Thymus (tissue), 11 donors: ENCODE data around the gene LTBP2. TPM values are rescaled to one million over a fixed set of nuclear protein-coding genes. Genes with fewer than 3 reads are reported as not detected.

ENCODE experiments used
- DNase-seq, 9 donors: peaks; one replicate each; pipeline ENCODE4 v3.0.0-alpha.2; 2013; ENCODE audit warnings: low spot score in 9 of 9, low read depth in 6 of 9, missing footprints in 1 of 9
- H3K27ac ChIP-seq, 2 donors: one replicate each; pipeline ENCODE4 v1.5.1; 2013; ENCODE audit warnings: control low read depth in 1 of 2, low read depth in 1 of 2, low read length in 1 of 2, mild to moderate bottlenecking in 1 of 2, moderate library complexity in 1 of 2
- H3K27me3 ChIP-seq, 2 donors: one replicate each; pipeline ENCODE4 v1.5.1; 2013; ENCODE audit warnings: low read length in 1 of 2; ENCODE audit not compliant: control insufficient read depth in 2 of 2, insufficient read depth in 1 of 2
- H3K36me3 ChIP-seq, 2 donors: one replicate each; pipeline ENCODE4 v1.5.1; 2013; ENCODE audit warnings: low read length in 1 of 2, mild to moderate bottlenecking in 1 of 2, moderate library complexity in 1 of 2; ENCODE audit not compliant: control insufficient read depth in 2 of 2, insufficient read depth in 2 of 2
- H3K4me1 ChIP-seq, 2 donors: one replicate each; pipeline ENCODE4 v1.5.1; 2013; ENCODE audit warnings: low read length in 2 of 2; ENCODE audit not compliant: control insufficient read depth in 2 of 2, insufficient read depth in 2 of 2
- H3K4me3 ChIP-seq, 2 donors: one replicate each; pipeline ENCODE4 v1.5.1; 2013; ENCODE audit warnings: low read length in 2 of 2, control low read depth in 1 of 2, mild to moderate bottlenecking in 1 of 2
- H3K9me3 ChIP-seq, 2 donors: one replicate each; pipeline ENCODE4 v1.5.1; 2013; ENCODE audit warnings: low read length in 1 of 2, mild to moderate bottlenecking in 1 of 2; ENCODE audit not compliant: control insufficient read depth in 2 of 2, insufficient read depth in 1 of 2
- WGBS: extraction: QIAGEN DNeasy Blood & Tissue Kit; methylation state at CpG from one replicate; pipeline ENCODE4 v1.1.7; 2013; 5-methylcytosine and 5-hydroxymethylcytosine counted together
- polyA plus RNA-seq: library from polyadenylated mRNA; stranded (reverse); fragments of 200-250 nt; gene quantifications from one replicate; pipeline ENCODE4 v1.2.3, GENCODE V29; 2013
- total RNA-seq: library from RNA; stranded (reverse); fragments of 120-200 nt; gene quantifications from one replicate; pipeline ENCODE4 v1.2.4, GENCODE V29; 2013
- donor health status: healthy.

LTBP2 gene
- total and polyA plus RNA-seq, 2 donors: 2.6 to 2.9 TPM

DNA sequence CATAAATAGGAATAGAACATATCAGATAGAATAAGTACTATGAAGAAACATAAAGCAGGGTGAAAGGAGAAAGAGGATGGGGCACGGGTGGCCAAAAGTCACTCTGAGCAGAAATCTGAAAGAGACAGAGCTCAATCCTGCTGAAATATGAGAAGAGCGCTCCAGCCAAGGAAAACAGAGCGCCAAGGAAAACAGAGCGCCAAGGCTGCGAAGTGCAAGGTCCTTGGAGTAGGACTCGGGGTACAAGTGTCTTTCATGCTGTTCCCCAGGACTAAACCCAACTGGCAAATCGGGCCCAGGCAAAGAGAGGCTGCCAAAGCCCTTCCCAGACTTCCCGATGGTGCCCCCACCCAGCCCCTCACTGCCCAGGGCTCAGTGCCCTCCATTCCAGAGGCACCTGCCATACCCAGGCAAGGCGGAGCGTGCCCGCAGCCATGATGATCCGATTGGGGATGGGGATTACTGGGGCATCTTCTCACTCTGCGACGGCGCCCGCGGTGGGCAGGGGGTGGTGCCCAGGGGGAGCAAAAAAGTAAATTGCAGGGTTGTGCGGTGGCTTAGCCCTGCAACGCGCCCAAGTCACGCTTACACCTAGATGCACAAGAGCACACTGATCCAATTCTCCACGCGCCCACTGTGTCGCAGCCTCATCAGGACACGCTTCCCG, 1.7 kb downstream of the LTBP2 start:
- no peak for DNase-seq

DNA sequence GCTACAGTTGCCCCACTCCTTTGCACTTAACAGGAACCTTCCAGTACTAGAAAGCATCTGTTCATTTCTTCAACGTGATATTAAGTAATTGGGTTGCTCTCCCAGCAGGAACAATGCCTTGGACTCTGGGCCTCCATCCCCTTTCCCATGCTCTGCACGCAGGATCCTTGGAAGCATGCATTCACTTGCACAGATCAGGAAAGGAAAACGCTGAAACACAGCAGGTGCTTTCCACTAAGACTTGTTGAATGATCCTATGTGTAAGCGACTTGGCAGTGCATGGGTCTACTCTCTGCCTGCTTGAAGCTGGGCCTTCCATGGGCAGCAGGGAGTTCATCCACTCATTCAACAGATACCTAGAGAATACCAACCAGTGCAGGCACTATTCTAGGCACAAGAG, 2.3 kb downstream of the LTBP2 start:
- WGBS: 82% methylated on average over 4 of the region's 4 CpGs
- DNase-seq: peak in 1 of 9 donors; percentile 19
- Histone ChIP-seq H3K36me3 (no peaks in the 10 kb centered on the region), H3K27ac (no peak overlapping the region), H3K4me3 (no peak overlapping the region), H3K27me3 (peaks cover 31 to 49% of the 10 kb centered on the region in 2 donors), H3K9me3 (peaks cover 0 to 12% of the 10 kb centered on the region in 2 donors), H3K4me1 (peaks cover 14 to 25% of the 10 kb centered on the region in 2 donors)

More for the DNA sequence above, 1.7 kb downstream of the LTBP2 start:
- Histone ChIP-seq H3K27me3 (peaks cover 33 to 49% of the 10 kb centered on the region in 2 donors), H3K36me3 (no peaks in the 10 kb centered on the region), H3K9me3 (peaks cover 0 to 12% of the 10 kb centered on the region in 2 donors), H3K4me1 (peaks cover 14 to 25% of the 10 kb centered on the region in 2 donors), H3K4me3 (no peak overlapping the region), H3K27ac (no peak overlapping the region)
- WGBS: 95% methylated on average over 26 of the region's 26 CpGs

- no peak overlapping the region for H3K27ac ChIP-seq
- DNase-seq: peak; percentile 64 to 89 (median 77)
- WGBS: 23% methylated on average over 4 of the region's 4 CpGs
- no peak overlapping the region for H3K4me3 ChIP-seq
- H3K27me3 ChIP-seq: peaks cover 25 to 46% of the 10 kb centered on the region in 2 donors
- peaks cover 14 to 25% of the 10 kb centered on the region in 2 donors for H3K4me1 ChIP-seq
- H3K9me3 ChIP-seq: peaks cover 0 to 12% of the 10 kb centered on the region in 2 donors
- H3K36me3 ChIP-seq: no peaks in the 10 kb centered on the region
These were observed 3.0 kb downstream of the LTBP2 start for GRCh38 chr14:74608959-74609611.

DNA sequence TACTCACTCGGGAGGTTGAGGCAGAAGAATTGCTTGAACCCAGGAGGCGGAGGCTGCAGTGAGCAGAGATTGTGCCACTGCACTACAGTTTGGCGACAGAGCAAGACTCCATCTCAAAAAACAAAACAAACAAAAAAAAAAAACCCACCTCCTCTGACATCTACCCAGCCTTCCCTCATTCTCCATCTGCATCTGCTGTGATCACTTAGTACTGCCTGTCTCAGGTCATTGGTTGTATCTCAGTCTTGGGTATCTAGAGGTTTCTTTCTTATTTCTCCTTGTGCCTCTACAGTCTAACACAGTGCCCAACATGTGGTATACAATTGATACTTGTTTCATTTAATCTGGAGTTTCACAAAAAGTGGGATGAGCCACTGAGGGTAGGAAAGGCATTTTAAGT, 5.3 kb downstream of the LTBP2 start:
- Histone ChIP-seq H3K27ac (no peak overlapping the region), H3K9me3 (peaks cover 0 to 7% of the 10 kb centered on the region in 2 donors), H3K4me1 (peaks cover 9 to 20% of the 10 kb centered on the region in 2 donors), H3K36me3 (no peaks in the 10 kb centered on the region), H3K27me3 (peaks cover 14 to 27% of the 10 kb centered on the region in 2 donors), H3K4me3 (no peak overlapping the region)
- DNase-seq: no peak
- 96% methylated on average over 3 of the region's 3 CpGs for WGBS

DNA sequence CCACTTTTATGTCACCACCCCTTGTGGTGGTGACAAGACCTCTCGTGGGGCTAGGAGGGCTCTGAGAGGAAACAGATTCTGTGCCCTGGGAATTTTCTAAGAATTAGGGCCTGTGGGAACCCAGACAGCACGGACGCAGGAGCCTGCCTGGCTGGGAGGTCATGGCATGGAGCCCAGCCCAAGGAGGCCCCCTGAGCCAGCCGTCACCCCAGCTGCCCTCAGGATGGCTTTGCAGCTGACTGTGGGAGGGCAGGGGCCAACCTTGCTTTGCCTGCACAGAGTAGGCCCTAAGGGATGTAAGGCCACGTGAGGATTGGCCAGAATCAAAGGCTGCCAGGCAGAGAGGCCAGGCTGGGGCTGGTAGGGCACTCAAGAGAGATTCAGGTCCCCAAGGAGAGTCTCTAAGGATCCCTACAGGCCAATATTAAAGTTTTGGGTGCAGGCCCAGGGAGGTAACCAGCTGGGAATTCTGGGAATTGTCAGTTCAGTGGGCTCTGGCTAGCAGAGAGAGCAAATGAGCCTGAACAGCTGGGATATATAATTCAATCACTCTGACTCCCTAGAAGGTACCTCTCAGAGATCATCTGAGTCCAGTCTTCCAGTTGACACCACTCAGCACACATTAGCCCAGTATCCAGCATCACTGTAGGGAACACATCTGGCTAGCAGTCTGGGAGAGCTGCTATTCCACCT, 6.4 kb downstream of the LTBP2 start:
- 79% methylated on average over 5 of the region's 5 CpGs for WGBS
- H3K36me3 ChIP-seq: no peaks in the 10 kb centered on the region
- no peak for DNase-seq

DNA sequence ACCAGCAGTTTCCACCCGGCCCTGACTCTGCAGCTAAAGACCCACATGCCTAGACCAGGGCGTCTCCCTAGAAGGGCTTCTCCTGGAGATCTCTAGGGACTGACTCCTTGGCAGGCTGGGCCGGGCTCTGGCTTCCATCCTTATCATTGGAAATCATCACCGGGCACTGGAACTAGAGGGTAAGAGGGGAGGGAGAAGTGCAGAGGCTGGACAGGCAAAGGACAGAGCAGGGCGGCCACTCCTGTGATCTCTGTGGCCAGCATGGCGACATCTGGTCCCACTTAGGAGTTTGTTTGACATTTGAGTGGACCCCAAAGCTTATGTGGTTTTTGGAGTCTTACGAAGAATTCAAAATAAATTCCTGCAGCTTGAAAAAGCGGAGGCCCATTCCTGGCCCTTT, 7.1 kb downstream of the LTBP2 start:
- Histone ChIP-seq H3K4me1 (peaks cover 6 to 15% of the 10 kb centered on the region in 2 donors), H3K9me3 (no peaks in the 10 kb centered on the region), H3K27ac (no peak overlapping the region), H3K4me3 (no peak overlapping the region), H3K27me3 (peaks cover 0 to 9% of the 10 kb centered on the region in 2 donors), H3K36me3 (no peaks in the 10 kb centered on the region)
- 93% methylated on average over 8 of the region's 8 CpGs for WGBS
- DNase-seq: no peak

More for the DNA sequence above, 6.4 kb downstream of the LTBP2 start:
- no peak overlapping the region for H3K4me3 ChIP-seq
- H3K4me1 ChIP-seq: peaks cover 9 to 20% of the 10 kb centered on the region in 2 donors
- H3K27ac ChIP-seq: no peak overlapping the region
- peaks cover 4 to 17% of the 10 kb centered on the region in 2 donors for H3K27me3 ChIP-seq
- H3K9me3 ChIP-seq: peaks cover 0 to under 1% of the 10 kb centered on the region in 2 donors

- Histone ChIP-seq H3K36me3 (no peaks in the 10 kb centered on the region), H3K27ac (no peak overlapping the region), H3K9me3 (no peaks in the 10 kb centered on the region), H3K27me3 (peaks cover 0 to 2% of the 10 kb centered on the region in 2 donors), H3K4me3 (no peak overlapping the region), H3K4me1 (peaks cover 1 to 7% of the 10 kb centered on the region in 2 donors)
- DNase-seq: no peak
- 92% methylated on average over 7 of the region's 7 CpGs for WGBS
These were observed 7.9 kb downstream of the LTBP2 start for GRCh38 chr14:74604157-74604556.

DNA sequence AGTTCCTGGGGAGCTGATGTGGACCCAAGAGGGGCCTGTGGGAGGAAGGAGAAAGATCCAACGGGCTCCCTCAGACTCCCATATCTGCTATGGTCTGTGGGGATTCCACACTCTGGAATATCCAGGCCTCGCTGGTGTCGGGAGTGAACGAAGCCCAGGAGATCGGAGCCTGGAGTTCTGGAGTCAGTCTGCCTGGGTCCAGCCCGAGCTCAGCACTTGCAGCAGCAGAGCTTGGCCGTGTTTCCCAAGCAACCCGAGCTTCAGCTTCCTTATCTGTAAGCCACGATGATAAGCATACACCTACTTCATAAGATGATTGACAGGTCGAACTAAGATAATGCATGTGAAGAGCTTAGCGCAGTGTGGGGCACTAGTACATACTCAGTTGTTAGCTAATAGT, 10.1 kb downstream of the LTBP2 start:
- H3K27me3 ChIP-seq: peaks cover 0 to 2% of the 10 kb centered on the region in 2 donors
- H3K27ac ChIP-seq: no peak overlapping the region
- H3K9me3 ChIP-seq: no peaks in the 10 kb centered on the region
- H3K36me3 ChIP-seq: no peaks in the 10 kb centered on the region
- peaks cover 0 to 4% of the 10 kb centered on the region in 2 donors for H3K4me1 ChIP-seq
- no peak for DNase-seq
- no peak overlapping the region for H3K4me3 ChIP-seq
- 91% methylated on average over 11 of the region's 11 CpGs for WGBS

- no peak overlapping the region for H3K27ac ChIP-seq
- no peak for DNase-seq
- no peaks in the 10 kb centered on the region for H3K9me3 ChIP-seq
- WGBS: 96% methylated on average over 8 of the region's 8 CpGs
- no peaks in the 10 kb centered on the region for H3K27me3 ChIP-seq
- no peak overlapping the region for H3K4me3 ChIP-seq
- peaks cover 0 to under 1% of the 10 kb centered on the region in 2 donors for H3K4me1 ChIP-seq
- no peaks in the 10 kb centered on the region for H3K36me3 ChIP-seq
These were observed 12.1 kb downstream of the LTBP2 start for GRCh38 chr14:74599946-74600345.
